DMS114 treated with DMSO at 0.1 percent for 48 hours (cell line): ENCODE measurements around the gene MTMR11.

Source experiments
- DNase-seq: peaks from one replicate; lab custom pipeline; 2025; ENCODE audit not compliant: unreplicated experiment; lab: John Stamatoyannopoulos, UW

MTMR11 gene

GRCh38 chr1:149937759-149938158 is 1.1 kb upstream of the MTMR11 start:
- no peak for DNase-seq

- no peak for DNase-seq
These were observed 470 bp upstream of the MTMR11 start for GRCh38 chr1:149936992-149937705.

- DNase-seq = no peak
These were observed 2.3 kb downstream of the MTMR11 start for GRCh38 chr1:149934356-149934755.

- DNase-seq = no peak
These were observed 3.5 kb downstream of the MTMR11 start for GRCh38 chr1:149933208-149933607.

DNA sequence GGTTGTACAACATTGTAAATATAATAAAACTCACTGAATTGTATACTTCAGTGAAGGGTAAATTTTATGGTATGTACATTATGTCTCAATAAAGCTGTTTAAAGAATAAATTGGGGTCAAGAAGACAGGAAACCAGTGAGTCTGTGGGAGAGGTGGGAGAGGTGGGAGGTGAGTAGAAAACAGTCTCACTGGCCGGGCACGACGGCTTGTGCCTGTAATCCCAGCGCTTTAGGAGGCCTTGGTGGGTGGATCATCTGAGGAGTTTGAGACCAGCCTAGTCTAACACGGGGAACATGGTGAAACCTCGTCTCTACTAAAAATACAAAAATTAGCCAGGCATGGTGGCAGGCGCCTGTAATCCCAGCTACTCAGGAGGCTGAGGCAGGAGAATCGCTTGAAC is 4.2 kb downstream of the MTMR11 start:
- DNase-seq = no peak

GRCh38 chr1:149931212-149931790 is 5.4 kb downstream of the MTMR11 start:
- DNase-seq = no peak

DNA sequence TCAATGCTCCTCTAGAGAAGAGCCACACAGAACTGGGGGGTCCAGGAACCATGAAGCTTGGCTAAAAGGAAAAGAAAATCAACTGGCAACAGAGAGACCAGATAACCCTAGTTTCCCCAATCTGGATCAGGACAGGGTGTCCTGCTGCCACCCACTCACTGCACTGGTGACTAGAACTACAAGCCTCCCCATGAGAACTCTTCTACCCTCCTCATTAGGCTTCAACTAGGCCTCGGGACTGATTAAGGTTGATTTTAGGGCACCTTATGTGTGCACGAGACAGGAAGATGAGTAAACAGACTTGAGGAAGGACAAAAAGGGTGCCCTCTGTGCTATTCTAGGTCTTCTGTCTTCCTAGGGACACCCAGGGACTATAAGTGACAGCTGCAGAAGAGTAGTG is 6.8 kb downstream of the MTMR11 start:
- DNase-seq = no peak

GRCh38 chr1:149928401-149928724 is 8.3 kb downstream of the MTMR11 start:
- no peak for DNase-seq

DNA sequence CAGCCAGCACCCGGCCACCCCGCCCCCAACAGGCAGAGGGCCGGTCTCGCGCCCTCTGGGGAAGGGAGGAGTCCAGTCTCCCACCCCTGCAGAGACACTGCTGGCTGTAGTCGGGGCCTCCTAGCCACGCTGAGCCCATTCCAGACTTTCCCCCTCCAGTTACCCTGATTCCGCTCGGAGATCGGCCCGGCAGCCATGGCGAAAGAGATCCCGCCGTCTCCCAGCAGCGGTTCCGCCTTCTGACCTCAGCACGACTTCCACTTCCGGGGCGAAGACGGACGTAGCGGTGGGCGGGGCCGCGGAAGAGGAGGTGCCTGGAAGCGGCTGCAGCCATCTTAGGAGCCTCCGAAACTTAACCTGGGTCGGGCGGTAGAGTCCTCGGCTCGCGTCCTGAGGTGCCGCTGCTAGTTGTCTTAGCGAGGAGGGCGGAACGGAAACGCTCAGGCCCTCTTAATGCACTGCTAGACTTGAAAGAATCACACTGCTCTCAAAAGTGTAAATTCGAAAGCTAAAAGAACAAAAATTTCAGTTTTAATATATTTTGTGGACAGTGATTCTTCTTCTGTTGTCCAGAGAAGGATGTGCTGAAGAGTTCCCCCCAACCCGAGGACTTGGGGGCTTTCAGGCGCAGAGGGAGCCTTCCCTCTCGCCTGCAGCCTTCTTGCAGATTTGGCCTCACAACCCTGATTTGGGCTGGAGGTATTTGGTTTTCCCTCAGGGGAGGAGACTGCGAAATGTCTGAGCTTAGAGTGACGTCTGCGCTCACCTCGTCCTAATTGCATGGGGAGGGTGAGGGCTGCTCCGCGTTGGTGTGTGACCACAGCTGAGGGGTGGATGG is 8.9 kb downstream of the MTMR11 start, which contains the start of gene SF3B4:
Gene SF3B4, minus strand, starts transcription at position 241 of the 838 bp plus-strand sequence. Its CDS starts 44 bp downstream, at position 197.
- peak; percentile 99 for DNase-seq

- DNase-seq = no peak
These were observed 9.6 kb downstream of the MTMR11 start for GRCh38 chr1:149927056-149927562.

DNA sequence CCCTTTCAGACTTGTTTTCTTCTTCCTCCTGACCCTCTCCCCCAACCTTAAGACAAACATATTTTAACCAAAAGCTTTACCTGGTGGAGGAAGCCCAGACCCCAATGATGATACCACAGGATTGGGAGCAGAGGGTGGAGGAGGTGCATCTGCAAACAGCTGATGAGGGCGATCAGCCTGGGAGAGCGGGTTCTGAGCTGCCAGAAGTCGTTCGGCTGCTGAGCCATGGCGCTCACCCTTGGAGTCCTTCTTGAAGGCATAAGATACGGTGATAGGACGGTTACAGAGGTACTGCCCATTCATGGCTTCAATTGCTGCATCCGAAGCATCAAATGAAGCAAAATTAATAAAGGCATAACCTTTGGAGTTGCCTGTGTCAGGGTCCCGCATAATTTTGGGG is 10.4 kb downstream of the MTMR11 start:
- DNase-seq = no peak

- DNase-seq = no peak
These were observed 10.9 kb downstream of the MTMR11 start for GRCh38 chr1:149925751-149926150.

- no peak for DNase-seq
These were observed 11.3 kb downstream of the MTMR11 start for GRCh38 chr1:149925345-149925744.

DNA sequence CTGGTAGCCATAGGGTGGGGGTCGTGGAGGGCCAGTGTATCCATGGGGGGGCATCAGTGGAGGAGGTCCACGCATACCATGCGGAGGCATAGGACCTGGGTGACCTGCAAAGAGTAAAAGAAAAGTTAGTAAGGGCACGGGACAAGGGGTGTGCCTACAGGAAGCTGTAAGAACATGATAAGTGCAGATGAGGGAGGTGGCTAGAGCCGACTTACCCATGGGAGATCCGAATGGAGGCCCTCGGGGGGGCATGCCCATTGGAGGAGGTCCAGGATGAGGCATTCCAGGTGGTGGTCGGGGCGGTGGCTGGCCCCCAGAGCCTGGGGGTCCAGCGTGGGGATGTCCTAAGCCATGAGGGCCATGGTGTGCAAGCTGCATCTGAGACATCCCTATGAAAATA is 13.1 kb downstream of the MTMR11 start:
- no peak for DNase-seq

DNA sequence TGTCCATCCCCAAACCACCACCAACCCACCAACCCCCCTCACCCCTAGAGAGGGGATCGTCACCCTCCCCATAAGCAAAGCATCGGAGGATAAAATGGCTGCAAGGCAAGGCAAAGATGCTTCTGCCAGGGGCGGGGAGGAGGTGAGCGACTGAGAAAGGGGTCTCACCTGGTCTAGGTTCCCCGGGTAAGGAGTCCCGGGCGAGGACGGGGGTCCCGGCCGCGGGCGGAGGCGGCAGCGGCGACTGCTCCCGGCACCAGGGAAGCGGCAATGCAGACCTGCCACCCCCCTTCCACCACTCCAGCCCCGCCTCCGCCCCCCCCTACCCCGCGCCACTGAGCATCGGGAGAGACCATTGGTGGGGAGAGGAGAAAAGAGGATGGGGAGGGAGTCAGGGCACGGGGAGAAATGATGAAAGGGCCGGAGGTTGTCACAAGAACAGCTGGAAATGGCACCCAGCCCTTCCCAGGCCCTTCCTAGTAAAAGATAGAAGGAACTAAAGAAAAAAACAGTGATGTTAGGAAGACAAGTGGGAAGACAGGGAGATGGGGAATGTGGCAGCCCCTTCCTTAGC is 19.0 kb downstream of the MTMR11 start, which contains the start of gene SV2A:
Gene SV2A, minus strand, starts transcription at position 274 of the 574 bp plus-strand sequence. CDS start 4,004 bp downstream, outside the sequence.
- DNase-seq = peak; percentile 54

DNA sequence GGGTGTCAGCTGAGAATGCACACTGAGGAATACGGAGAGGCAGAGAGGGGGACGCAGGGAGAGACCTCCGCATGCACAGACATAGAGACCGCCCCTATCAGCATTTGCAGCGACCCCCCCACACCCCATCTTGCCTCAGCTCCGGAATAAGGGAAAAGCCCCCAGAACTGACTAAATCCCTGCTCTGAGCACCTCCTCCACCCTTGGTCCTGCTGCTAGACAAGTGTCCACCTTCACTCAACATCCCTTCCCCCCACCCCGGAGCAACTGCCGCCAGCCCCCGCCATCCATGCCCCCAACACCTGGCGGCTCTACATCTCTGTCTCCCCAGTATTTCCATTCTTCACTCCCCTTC is 19.8 kb downstream of the MTMR11 start:
- DNase-seq = no peak

GRCh38 chr1:149916193-149916897 is 20.3 kb downstream of the MTMR11 start:
- DNase-seq = no peak

DNA sequence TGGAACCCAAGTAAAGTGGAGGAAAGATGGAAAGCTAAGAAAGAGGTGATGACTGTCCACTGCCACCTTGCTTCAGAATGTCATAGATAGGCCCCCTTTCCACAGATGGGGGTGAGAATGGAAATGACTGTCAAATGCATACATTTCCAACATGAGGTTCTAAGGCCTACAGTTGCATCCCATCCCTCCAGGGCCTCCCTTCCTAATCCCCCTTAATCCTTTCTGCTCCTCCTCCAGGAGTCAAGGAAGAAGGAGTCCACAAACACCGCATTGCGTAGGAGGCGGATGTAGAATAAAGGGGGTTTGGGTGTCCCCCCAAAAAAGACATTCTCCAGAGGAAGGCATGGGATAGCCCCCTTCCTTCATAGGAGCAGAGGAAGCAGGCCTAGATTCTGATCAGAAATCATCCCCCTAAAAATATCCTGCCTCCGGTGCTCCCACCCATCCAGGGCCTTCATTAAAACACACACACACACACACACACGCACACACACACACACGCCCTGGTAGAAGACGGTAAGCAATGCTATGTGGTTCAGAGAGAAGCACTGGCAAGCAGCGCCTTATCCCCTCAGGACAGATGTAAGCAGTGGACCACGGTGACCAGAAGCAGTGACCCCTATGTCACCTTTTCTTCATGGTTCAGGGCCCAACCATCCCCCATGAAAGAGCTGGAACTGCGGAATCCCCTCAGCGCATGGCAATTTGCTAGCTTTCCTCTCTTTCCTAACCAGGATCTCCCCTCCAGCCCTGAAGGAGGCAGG is 21.1 kb downstream of the MTMR11 start:
- no peak for DNase-seq

- no peak for DNase-seq
These were observed 22.1 kb downstream of the MTMR11 start for GRCh38 chr1:149914545-149914944.

- no peak for DNase-seq
These were observed 30.1 kb downstream of the MTMR11 start for GRCh38 chr1:149906570-149907075.
